SW 1271 (cell line): ENCODE data around the gene BICRAL.
"Not testable (repeated sequence)": the region's sequence is repeated elsewhere in the genome, so short reads cannot be mapped to it uniquely, and the experiment has no call there.

ENCODE experiments used
- DNase-seq, 2 experiments: peaks; one replicate each; lab custom pipeline; 2025; lab: John Stamatoyannopoulos, UW

Gene BICRAL

GRCh38 chr6:42762426-42762859, 19.4 kb upstream of the BICRAL start:
- DNase-seq = no peak

GRCh38 chr6:42762950-42763349, 18.9 kb upstream of the BICRAL start:
- DNase-seq = no peak

GRCh38 chr6:42764911-42765648, 16.8 kb upstream of the BICRAL start:
- no peak for DNase-seq

- peak in 1 of 2 experiments; percentile 50 for DNase-seq
Measured at GRCh38 chr6:42766163-42766670, 15.6 kb upstream of the BICRAL start.

- no peak for DNase-seq
Measured at GRCh38 chr6:42769051-42769450, 12.8 kb upstream of the BICRAL start.

GRCh38 chr6:42769836-42770235, 12.0 kb upstream of the BICRAL start:
- DNase-seq = no peak

GRCh38 chr6:42771741-42772100, 10.1 kb upstream of the BICRAL start:
- no peak for DNase-seq

GRCh38 chr6:42774201-42774600, 7.7 kb upstream of the BICRAL start:
- no peak for DNase-seq

GRCh38 chr6:42774821-42775487, 6.9 kb upstream of the BICRAL start:
- DNase-seq = not testable (repeated sequence)

- peak in 1 of 2 experiments; percentile 17 for DNase-seq
Measured at GRCh38 chr6:42777126-42777822, 4.6 kb upstream of the BICRAL start.

- DNase-seq = no peak
Measured at GRCh38 chr6:42778122-42778521, 3.7 kb upstream of the BICRAL start.

- no peak for DNase-seq
Measured at GRCh38 chr6:42779521-42779920, 2.3 kb upstream of the BICRAL start.

GRCh38 chr6:42781546-42781795, 381 bp upstream of the BICRAL start:
- DNase-seq = no peak

GRCh38 chr6:42782689-42783176, 881 bp downstream of the BICRAL start:
- peak; percentile 54 to 83 for DNase-seq

- DNase-seq = peak in 1 of 2 experiments; percentile 62
Measured at GRCh38 chr6:42783177-42783875, 1.5 kb downstream of the BICRAL start.

- no peak for DNase-seq
Measured at GRCh38 chr6:42783876-42784642, 2.2 kb downstream of the BICRAL start.

GRCh38 chr6:42784717-42785498, 3.1 kb downstream of the BICRAL start:
- DNase-seq = no peak

GRCh38 chr6:42786525-42786985, 4.7 kb downstream of the BICRAL start:
- no peak for DNase-seq

- no peak for DNase-seq
Measured at GRCh38 chr6:42787063-42787472, 5.2 kb downstream of the BICRAL start.

GRCh38 chr6:42788671-42789070, 6.8 kb downstream of the BICRAL start:
- DNase-seq = no peak
